ENCODE measurements around the gene PPIP5K2.

The PPIP5K2 gene

DNA sequence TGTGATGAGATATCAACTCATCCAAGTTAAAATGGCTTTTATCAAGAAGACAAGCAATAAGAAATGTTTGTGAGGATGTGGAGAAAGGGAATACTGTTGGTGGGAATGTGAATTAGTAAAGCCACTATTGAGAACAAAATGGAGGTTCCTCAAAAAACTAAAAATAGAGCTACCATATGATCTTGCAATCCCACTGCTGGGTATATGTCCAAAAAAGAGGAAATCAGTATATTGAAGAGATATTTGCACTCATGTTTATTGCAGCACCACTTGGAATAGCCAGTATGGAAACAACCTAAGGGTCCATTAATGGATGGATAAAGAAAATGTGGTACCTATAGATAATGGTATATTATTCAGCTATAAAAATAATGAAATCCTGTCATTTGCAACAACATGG lies 25.1 kb downstream of the PPIP5K2 start:
- no peak for DNase-seq (ENCODE audit: low read depth)
- in situ Hi-C loops (cut with HindIII; ENCODE audit: low sequenced_read_pairs) = no loop called here
- TF ChIP-seq, protein P1, sequence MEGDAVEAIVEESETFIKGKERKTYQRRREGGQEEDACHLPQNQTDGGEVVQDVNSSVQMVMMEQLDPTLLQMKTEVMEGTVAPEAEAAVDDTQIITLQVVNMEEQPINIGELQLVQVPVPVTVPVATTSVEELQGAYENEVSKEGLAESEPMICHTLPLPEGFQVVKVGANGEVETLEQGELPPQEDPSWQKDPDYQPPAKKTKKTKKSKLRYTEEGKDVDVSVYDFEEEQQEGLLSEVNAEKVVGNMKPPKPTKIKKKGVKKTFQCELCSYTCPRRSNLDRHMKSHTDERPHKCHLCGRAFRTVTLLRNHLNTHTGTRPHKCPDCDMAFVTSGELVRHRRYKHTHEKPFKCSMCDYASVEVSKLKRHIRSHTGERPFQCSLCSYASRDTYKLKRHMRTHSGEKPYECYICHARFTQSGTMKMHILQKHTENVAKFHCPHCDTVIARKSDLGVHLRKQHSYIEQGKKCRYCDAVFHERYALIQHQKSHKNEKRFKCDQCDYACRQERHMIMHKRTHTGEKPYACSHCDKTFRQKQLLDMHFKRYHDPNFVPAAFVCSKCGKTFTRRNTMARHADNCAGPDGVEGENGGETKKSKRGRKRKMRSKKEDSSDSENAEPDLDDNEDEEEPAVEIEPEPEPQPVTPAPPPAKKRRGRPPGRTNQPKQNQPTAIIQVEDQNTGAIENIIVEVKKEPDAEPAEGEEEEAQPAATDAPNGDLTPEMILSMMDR (IDR thresholded peaks at IDR 0.05; ENCODE audit: low read depth, low read length, missing control alignments) = no peak
- no peak overlapping the region for H3K4me3 ChIP-seq (ENCODE audit: low read depth, low read length)

DNA sequence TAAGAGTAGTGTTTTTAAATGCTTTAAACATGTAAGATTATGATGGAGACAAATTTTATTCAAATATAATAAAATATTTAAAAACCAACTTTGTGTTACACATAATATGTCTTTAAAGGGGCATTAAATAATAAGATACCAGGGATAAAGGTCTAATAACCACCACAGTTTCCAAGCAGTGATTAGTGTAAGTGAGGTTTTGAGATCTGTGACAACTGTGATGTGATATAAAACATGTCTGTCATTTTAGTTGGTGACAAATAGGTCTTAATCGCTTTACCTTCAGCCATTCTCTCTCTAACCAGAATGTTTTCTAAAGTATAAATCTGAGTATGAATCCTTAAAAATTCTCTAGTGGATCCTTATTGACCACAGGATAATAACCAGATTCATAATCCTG lies 28.1 kb downstream of the PPIP5K2 start:
- DNase-seq (ENCODE audit: low read depth) = no peak
- TF ChIP-seq, protein P1 (IDR thresholded peaks at IDR 0.05; ENCODE audit: low read depth, low read length, missing control alignments) = no peak

DNA sequence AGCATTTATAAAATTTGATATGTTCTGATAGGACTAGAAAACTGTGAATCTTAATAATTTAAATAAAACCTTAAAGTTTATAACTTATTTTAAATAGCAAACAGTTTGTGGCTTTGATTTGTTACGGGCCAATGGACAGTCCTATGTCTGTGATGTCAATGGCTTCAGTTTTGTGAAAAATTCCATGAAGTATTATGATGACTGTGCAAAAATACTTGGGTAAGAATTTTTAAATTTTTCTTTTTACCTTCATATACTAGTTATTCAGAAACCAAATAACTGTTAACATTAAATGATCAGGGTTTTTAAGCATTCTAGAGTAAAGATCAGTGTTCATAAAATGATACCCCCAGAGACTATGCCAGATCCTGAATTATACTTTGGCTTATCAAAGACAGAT lies 31.1 kb downstream of the PPIP5K2 start:
- no peak overlapping the region for H3K4me3 ChIP-seq (ENCODE audit: low read depth, low read length)
- TF ChIP-seq, protein P1 (IDR thresholded peaks at IDR 0.05; ENCODE audit: low read depth, low read length, missing control alignments) = no peak
- no peak for DNase-seq (ENCODE audit: low read depth)
- in situ Hi-C loops (cut with HindIII; ENCODE audit: low sequenced_read_pairs) = no loop called here

More for the DNA sequence above, 28.1 kb downstream of the PPIP5K2 start:
- no peak overlapping the region for H3K4me3 ChIP-seq (ENCODE audit: low read depth, low read length)
- in situ Hi-C loops (cut with HindIII; ENCODE audit: low sequenced_read_pairs) = no loop called here

DNA sequence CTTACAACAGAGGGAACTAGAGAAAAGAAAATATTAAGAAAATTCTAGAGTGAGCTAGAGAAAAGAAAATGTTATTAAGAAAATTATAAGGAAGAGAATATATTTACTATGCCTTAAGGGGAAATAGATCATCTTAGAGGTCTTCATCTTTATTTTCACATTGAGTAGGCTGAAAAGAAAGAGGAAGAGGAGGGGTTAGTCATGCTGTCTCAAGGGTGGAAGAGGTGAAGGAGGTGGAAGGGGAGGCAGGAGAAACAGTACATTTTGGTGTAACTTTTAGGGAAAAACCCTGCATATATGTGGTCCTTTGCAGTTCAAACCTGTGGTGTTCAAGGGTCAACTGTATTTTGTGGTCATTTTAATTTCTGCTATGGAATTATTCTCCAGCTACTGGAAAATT lies 46.6 kb downstream of the PPIP5K2 start:
- TF ChIP-seq, protein P1 (IDR thresholded peaks at IDR 0.05; ENCODE audit: low read depth, low read length, missing control alignments) = no peak
- no peak for DNase-seq (ENCODE audit: low read depth)
- in situ Hi-C loops (cut with HindIII; ENCODE audit: low sequenced_read_pairs) = no loop called here

DNA sequence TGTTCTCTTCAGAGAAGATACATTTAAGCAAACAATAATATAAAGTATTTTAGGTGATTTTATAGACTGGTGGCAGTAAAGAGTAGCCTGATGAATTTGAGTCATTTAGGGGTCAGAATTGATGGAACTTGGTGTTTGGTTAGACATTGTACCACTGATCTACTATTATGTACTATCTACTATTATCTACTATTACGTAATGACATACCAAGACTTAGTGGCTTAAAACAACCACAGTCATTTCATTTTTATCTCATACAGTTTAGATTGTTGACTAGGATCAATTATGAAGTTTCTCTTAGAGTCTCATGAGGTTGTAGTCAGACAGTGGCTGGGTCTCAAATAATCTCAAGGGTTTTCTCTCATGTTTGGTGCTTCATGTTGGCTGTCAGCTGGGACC lies 54.0 kb downstream of the PPIP5K2 start:
- no peak overlapping the region for H3K4me3 ChIP-seq (ENCODE audit: low read depth, low read length)
- in situ Hi-C loops (cut with HindIII; ENCODE audit: low sequenced_read_pairs) = no loop called here
- TF ChIP-seq, protein P1 (IDR thresholded peaks at IDR 0.05; ENCODE audit: low read depth, low read length, missing control alignments) = no peak
- no peak for DNase-seq (ENCODE audit: low read depth)

More for the DNA sequence above, 46.6 kb downstream of the PPIP5K2 start:
- H3K4me3 ChIP-seq (ENCODE audit: low read depth, low read length) = no peak overlapping the region

DNA sequence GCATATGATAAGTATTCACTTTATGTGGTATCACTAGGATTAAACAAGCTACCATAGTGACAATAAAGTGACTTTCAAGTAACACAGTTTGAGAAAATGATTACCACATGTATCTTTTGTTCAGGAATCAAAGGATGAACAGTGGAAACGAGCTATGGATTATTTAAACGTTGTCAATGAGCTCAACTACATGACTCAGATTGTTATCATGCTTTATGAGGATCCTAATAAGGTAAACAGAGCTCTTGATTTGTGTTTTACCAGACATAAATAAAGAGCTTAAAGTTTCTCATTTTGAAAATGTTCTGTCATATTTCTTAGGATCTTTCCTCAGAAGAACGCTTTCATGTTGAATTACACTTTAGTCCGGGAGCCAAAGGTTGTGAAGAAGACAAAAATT lies 57.4 kb downstream of the PPIP5K2 start:
- DNase-seq (ENCODE audit: low read depth) = no peak
- in situ Hi-C loops (cut with HindIII; ENCODE audit: low sequenced_read_pairs) = no loop called here
- H3K4me3 ChIP-seq (ENCODE audit: low read depth, low read length) = no peak overlapping the region
- TF ChIP-seq, protein P1 (IDR thresholded peaks at IDR 0.05; ENCODE audit: low read depth, low read length, missing control alignments) = no peak

DNA sequence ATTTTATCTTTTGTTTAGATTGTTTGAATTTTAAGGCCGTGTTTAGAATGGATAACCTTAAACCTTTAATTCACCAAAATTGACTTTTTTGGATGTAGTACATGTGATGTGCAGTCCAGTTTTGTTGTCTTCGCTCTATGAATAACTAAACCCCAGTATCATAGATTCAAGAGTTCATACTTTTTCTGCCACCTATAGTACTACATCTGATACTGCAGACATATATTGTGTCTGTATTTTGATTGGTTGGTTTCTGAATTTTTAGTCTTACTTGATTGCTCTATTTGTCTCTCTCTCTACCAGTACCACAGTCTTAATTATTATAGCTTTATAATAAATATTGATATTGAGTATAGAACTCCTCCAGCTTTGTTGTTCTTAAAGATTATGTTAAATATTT lies 58.1 kb downstream of the PPIP5K2 start:
- no peak for DNase-seq (ENCODE audit: low read depth)
- in situ Hi-C loops (cut with HindIII; ENCODE audit: low sequenced_read_pairs) = no loop called here
- no peak overlapping the region for H3K4me3 ChIP-seq (ENCODE audit: low read depth, low read length)
- TF ChIP-seq, protein P1 (IDR thresholded peaks at IDR 0.05; ENCODE audit: low read depth, low read length, missing control alignments) = no peak

Data from astrocyte of the cerebellum (primary cell).